ENCODE data around the gene RADIL.

GRCh38 chr7:4905171-4905570, 21.7 kb upstream of the RADIL start:
- no peak for TF ChIP-seq CTCF (IDR thresholded peaks at IDR 0.05; ENCODE audit: insufficient read depth, low read length)
- no peak for TF ChIP-seq POLR2AphosphoS5 (IDR thresholded peaks at IDR 0.05; ENCODE audit: low read depth)
- TF ChIP-seq GABPA (IDR thresholded peaks at IDR 0.05; ENCODE audit: low read depth) = no peak
- no peak for TF ChIP-seq REST (IDR thresholded peaks at IDR 0.05; ENCODE audit: insufficient replicate concordance, low read depth)
- no peak for TF ChIP-seq SPI1 (IDR thresholded peaks at IDR 0.05; ENCODE audit: borderline replicate concordance, low read depth)
